SK-N-SH (cell line): ENCODE data around the gene FYB1.

Source experiments
- CTCF ChIP-seq: fragments of 200-600 bp; sonication (generic); IDR thresholded peaks from 2 replicates; pipeline ENCODE4 v1.6.1; 2017; ENCODE audit warnings: antibody characterized with exemption, mild to moderate bottlenecking, moderate library complexity
- ELF1 ChIP-seq: IDR thresholded peaks from 2 replicates; pipeline ENCODE4 v1.4.0; 2012
- EP300 ChIP-seq, 2 experiments: IDR thresholded peaks; 2 replicates each; pipeline versions ENCODE4 v1.4.0 to v1.6.1; 2012; ENCODE audit warnings: borderline replicate concordance in 1 of 2, low read depth in 1 of 2, low read length in 1 of 2
- FOXM1 ChIP-seq: IDR thresholded peaks from 2 replicates; pipeline ENCODE4 v1.4.0; 2012; ENCODE audit warnings: low read depth, mild to moderate bottlenecking
- GABPA ChIP-seq: IDR thresholded peaks from 2 replicates; pipeline ENCODE4 v1.4.0; 2012; ENCODE audit warnings: low read depth, mild to moderate bottlenecking
- JUND ChIP-seq: IDR thresholded peaks from 2 replicates; pipeline ENCODE4 v1.4.0; 2012
- MEF2A ChIP-seq: IDR thresholded peaks from 2 replicates; pipeline ENCODE4 v1.4.0; 2012; ENCODE audit warnings: low read depth, borderline replicate concordance
- MXI1 ChIP-seq: IDR thresholded peaks from 2 replicates; pipeline ENCODE4 v1.6.1; 2012; ENCODE audit warnings: mild to moderate bottlenecking, low read depth, low read length, improper control_type of control experiment
- POLR2AphosphoS5 ChIP-seq: IDR thresholded peaks from 2 replicates; pipeline ENCODE4 v1.6.1; 2012; ENCODE audit warnings: low read depth, low read length
- RAD21 ChIP-seq: IDR thresholded peaks from 2 replicates; pipeline ENCODE4 v1.6.1; 2012; ENCODE audit warnings: mild to moderate bottlenecking, low read length
- RCOR1 ChIP-seq: fragments of 150-350 bp; IDR thresholded peaks from 2 replicates; pipeline ENCODE4 v1.6.1; 2017; ENCODE audit warnings: antibody characterized with exemption, low read length
- RXRA ChIP-seq: IDR thresholded peaks from 2 replicates; pipeline ENCODE4 v1.4.0; 2012; ENCODE audit warnings: low read depth, mild to moderate bottlenecking, borderline replicate concordance
- SMC3 ChIP-seq: IDR thresholded peaks from 2 replicates; pipeline ENCODE4 v1.6.1; 2012; ENCODE audit warnings: low read depth, low read length, improper control_type of control experiment
- TAF1 ChIP-seq: IDR thresholded peaks from 2 replicates; pipeline ENCODE4 v1.6.1; 2012; ENCODE audit warnings: low read depth, mild to moderate bottlenecking, low read length, moderate library complexity, borderline replicate concordance

- TF ChIP-seq JUND (no peak), RXRA (no peak), EP300 (IDR thresholded peaks at IDR 0.05; ENCODE audit: borderline replicate concordance in 1 of 2, low read depth in 1 of 2, low read length in 1 of 2) (no peak), MEF2A (no peak), CTCF (no peak), RCOR1 (no peak), ELF1 (no peak), MXI1 (no peak), GABPA (no peak), TAF1 (no peak), SMC3 (no peak), RAD21 (no peak), POLR2AphosphoS5 (no peak), FOXM1 (no peak)
These were observed 46.8 kb downstream of the FYB1 start for GRCh38 chr5:39172593-39172992.
